HepG2 (cell line): ENCODE results near the gene TUBA4B. TPM values are rescaled to one million over a fixed set of nuclear protein-coding genes. Genes with fewer than 3 reads are reported as not detected.
A peak's percentile ranks its signal among the peaks of the same experiment; 100 is the strongest.

Experiments
- DRAP1 ChIP-seq: IDR thresholded peaks from 2 replicates; pipeline ENCODE4 v1.6.1; 2016; ENCODE audit warnings: missing genetic modification reagents, missing compliant biosample characterization
- ETV5 ChIP-seq: IDR thresholded peaks from 2 replicates; pipeline ENCODE4 v1.6.1; 2018; ENCODE audit warnings: missing biosample characterization, missing genetic modification reagents, inconsistent platforms, borderline replicate concordance
- FOSL2 ChIP-seq: sonication (generic); formaldehyde crosslinking; IDR thresholded peaks from 2 replicates; pipeline ENCODE4 v1.4.0; 2020; ENCODE audit warnings: missing genetic modification reagents
- FOXO1 ChIP-seq: sonication (generic); formaldehyde crosslinking; IDR thresholded peaks from 2 replicates; pipeline ENCODE4 v1.4.0; 2020; ENCODE audit warnings: missing genetic modification reagents
- FOXO4 ChIP-seq: sonication (generic); formaldehyde crosslinking; conservative IDR thresholded peaks from 2 replicates; pipeline ENCODE4 v1.8.1; 2023; ENCODE audit warnings: missing genetic modification reagents
- GABPA ChIP-seq, 2 experiments: IDR thresholded peaks; 2 replicates each; pipeline ENCODE4 v1.6.1; 2011 to 2016; ENCODE audit warnings: low read depth in 2 of 2, low read length in 1 of 2, missing biosample characterization in 1 of 2, missing genetic modification characterization in 1 of 2
- HMGA1 ChIP-seq: sonication (generic); formaldehyde crosslinking; conservative IDR thresholded peaks from 2 replicates; pipeline ENCODE4 v1.4.0; 2020; ENCODE audit warnings: missing genetic modification reagents
- LBX2 ChIP-seq: sonication (generic); formaldehyde crosslinking; IDR thresholded peaks from 2 replicates; pipeline ENCODE4 v1.5.0; 2020; ENCODE audit warnings: missing genetic modification reagents, mild to moderate bottlenecking, borderline replicate concordance
- MAX ChIP-seq: IDR thresholded peaks from 2 replicates; pipeline ENCODE4 v1.6.1; 2012; ENCODE audit warnings: inconsistent platforms
- NFIC ChIP-seq: IDR thresholded peaks from 2 replicates; pipeline ENCODE4 v1.6.1; 2012; ENCODE audit warnings: mild to moderate bottlenecking, low read length, inconsistent platforms
- PREB ChIP-seq: sonication (generic); formaldehyde crosslinking; IDR thresholded peaks from 2 replicates; pipeline ENCODE4 v1.4.0; 2020; ENCODE audit warnings: missing genetic modification reagents
- RARA ChIP-seq: IDR thresholded peaks from 2 replicates; pipeline ENCODE4 v1.6.1; 2016; ENCODE audit warnings: missing genetic modification reagents, missing compliant biosample characterization
- SIX1 ChIP-seq: sonication (generic); formaldehyde crosslinking; IDR thresholded peaks from 2 replicates; pipeline ENCODE4 v1.4.0; 2020; ENCODE audit warnings: missing genetic modification reagents, borderline replicate concordance
- SKIL ChIP-seq: sonication (generic); formaldehyde crosslinking; IDR thresholded peaks from 2 replicates; pipeline ENCODE4 v1.8.0; 2022; ENCODE audit warnings: missing genetic modification reagents, mild to moderate bottlenecking, moderate library complexity, borderline replicate concordance
- SRSF1 ChIP-seq: fragments of 200-400 bp; formaldehyde crosslinking; optimal IDR thresholded peaks from 2 replicates; pipeline ENCODE3; 2017; ENCODE audit warnings: mild to moderate bottlenecking, low read depth, low read length, moderate library complexity
- TBX3 ChIP-seq: fragments of 450-650 bp; IDR thresholded peaks from 2 replicates; pipeline ENCODE4 v1.6.1; 2017; ENCODE audit warnings: antibody characterized with exemption, mild to moderate bottlenecking, inconsistent platforms, borderline replicate concordance
- TGIF2 ChIP-seq: IDR thresholded peaks from 2 replicates; pipeline ENCODE4 v1.6.1; 2016; ENCODE audit warnings: control low read depth, missing compliant biosample characterization
- ZNF10 ChIP-seq: sonication (generic); formaldehyde crosslinking; IDR thresholded peaks from 2 replicates; pipeline ENCODE4 v1.4.0; 2020; ENCODE audit warnings: mild to moderate bottlenecking, low read depth, missing genetic modification reagents, borderline replicate concordance
- ZNF101 ChIP-seq: sonication (generic); formaldehyde crosslinking; IDR thresholded peaks from 2 replicates; pipeline ENCODE4 v1.4.0; 2020; ENCODE audit warnings: mild to moderate bottlenecking, low read depth, missing genetic modification reagents, borderline replicate concordance
- ZNF121 ChIP-seq: sonication (generic); formaldehyde crosslinking; IDR thresholded peaks from 2 replicates; pipeline ENCODE4 v1.5.0; 2020; ENCODE audit warnings: mild to moderate bottlenecking, missing genetic modification reagents
- ZNF329 ChIP-seq: sonication (generic); formaldehyde crosslinking; IDR thresholded peaks from 2 replicates; pipeline ENCODE4 v1.9.0; 2021; ENCODE audit warnings: low read depth, mild to moderate bottlenecking, missing genetic modification reagents
- ZNF557 ChIP-seq: sonication (generic); formaldehyde crosslinking; IDR thresholded peaks from 2 replicates; pipeline ENCODE4 v1.4.0; 2020; ENCODE audit warnings: missing genetic modification reagents
- ZNF720 ChIP-seq: sonication (generic); formaldehyde crosslinking; IDR thresholded peaks from 2 replicates; pipeline ENCODE4 v1.4.0; 2020; ENCODE audit warnings: missing genetic modification reagents
- polyA plus RNA-seq, 8 experiments: library from polyadenylated mRNA; depleted of rRNA in 3 of 8; stranded (reverse) in 7 of 8; unstranded in 1 of 8; fragments of >200 nt; fragmentation: Illumina TruSeq in 4 of 8; extraction: Trizol in 4 of 8; gene quantifications; 2 replicates each; pipeline versions ENCODE4 v1.2.1 to v1.2.3, GENCODE V29; 2011 to 2016; ENCODE audit warnings: low read depth in 4 of 8, missing spikeins in 1 of 8, mixed read lengths in 1 of 8; ENCODE audit not compliant: insufficient read depth in 1 of 8
- total RNA-seq, 5 experiments: library from RNA; depleted of rRNA; stranded (reverse); fragments of >200 nt; fragmentation: Illumina TruSeq; extraction: Trizol; gene quantifications; 2 replicates each; pipeline ENCODE4 v1.2.3, GENCODE V29; 2016; ENCODE audit warnings: low read depth in 1 of 5

The TUBA4B gene
- total and polyA plus RNA-seq, 2 of the 13 experiments (the other 11 are each of a cell fraction or from before 2014, with no cell fraction given): 0.18 to 0.22 TPM

GRCh38 chr2:219253753-219254589 lies 928 bp downstream of the TUBA4B start, which contains the start of gene TUBA4A (continued):
- 0 out of 2 replicates have a peak, but pooled peaks have one; percentile 58 for TF ChIP-seq TGIF2
- peak; percentile 24 for TF ChIP-seq FOSL2 (CRISPR knock-in tag)
- TF ChIP-seq FOXO1 (CRISPR knock-in tag): 0 out of 2 replicates have a peak, but pooled peaks have one; percentile 7
- no peak for TF ChIP-seq ETV5
- no peak for TF ChIP-seq NFIC
- no peak for TF ChIP-seq TBX3
- TF ChIP-seq LBX2 (CRISPR knock-in tag): no peak
- TF ChIP-seq ZNF720 (CRISPR knock-in tag): no peak
- no peak for TF ChIP-seq ZNF329 (CRISPR knock-in tag)
- peak; percentile 78 for TF ChIP-seq SRSF1
- no peak for TF ChIP-seq PREB
- no peak for TF ChIP-seq ZNF10 (CRISPR knock-in tag)
- TF ChIP-seq GABPA (IDR thresholded peaks at IDR 0.05; ENCODE audit: low read depth, low read length): no peak
- TF ChIP-seq GABPA (CRISPR knock-in tag; IDR thresholded peaks at IDR 0.05; ENCODE audit: low read depth): no peak
- TF ChIP-seq ZNF121: peak; percentile 38; the same call in 1 of the 2 replicates
- peak; percentile 16; the same call in 1 of the 2 replicates for TF ChIP-seq ZNF557 (CRISPR knock-in tag)
- TF ChIP-seq SKIL: no peak
- no peak for TF ChIP-seq SIX1 (CRISPR knock-in tag)
- no peak for TF ChIP-seq HMGA1 (CRISPR knock-in tag)
- no peak for TF ChIP-seq FOXO4 (CRISPR knock-in tag)
- TF ChIP-seq MAX: peak; percentile 60
- TF ChIP-seq RARA (CRISPR knock-in tag): no peak
- TF ChIP-seq ZNF101 (CRISPR knock-in tag): no peak
- TF ChIP-seq DRAP1: peak; percentile 97
